CD4-positive, alpha-beta T cell (primary cell): ENCODE results near the gene DDX28. TPM values are rescaled to one million over a fixed set of nuclear protein-coding genes. Genes with fewer than 3 reads are reported as not detected.
"Not testable (repeated sequence)": the region's sequence is repeated elsewhere in the genome, so short reads cannot be mapped to it uniquely, and the experiment has no call there.

ENCODE experiments used
- ATAC-seq: fragments of 200-7000 bp; cut with Tn5 transposase; one replicate; pipeline ENCODE4 v1.10.0; 2022; ENCODE audit warnings: mild to moderate bottlenecking; ENCODE audit not compliant: poor library complexity
- CTCF ChIA-PET: fragments of 350-600 bp; sonication (Branson Sonifier 250); formaldehyde crosslinking; loops from one replicate; lab custom pipeline; 2021; ENCODE audit warnings: antibody characterized with exemption, inconsistent platforms; lab: Charles Lee
- POLR2A ChIA-PET: fragments of 350-600 bp; sonication (Branson Sonifier 250); formaldehyde crosslinking; loops from one replicate; lab custom pipeline; 2021; ENCODE audit warnings: antibody characterized with exemption, inconsistent platforms; lab: Charles Lee
- DNase-seq, 14 experiments: peaks; one replicate each; pipeline ENCODE4 v3.0.0-alpha.2; 2013 to 2020; ENCODE audit warnings: mixed read lengths in 2 of 14
- H3K27ac ChIP-seq, 2 donors: one replicate each; pipeline versions ENCODE4 v1.5.1 to v1.7.0; 2013; ENCODE audit warnings: low read length in 2 of 2, low read depth in 1 of 2, mild to moderate bottlenecking in 1 of 2
- H3K27me3 ChIP-seq, 2 experiments: 1 replicate in 1 of 2; 2 replicates in 1 of 2; pipeline versions ENCODE4 v1.6.1 to v1.7.0; 2013; ENCODE audit warnings: low read length in 2 of 2, control low read depth in 1 of 2, mild to moderate bottlenecking in 1 of 2, moderate library complexity in 1 of 2; ENCODE audit not compliant: insufficient read depth in 2 of 2, control insufficient read depth in 1 of 2
- H3K36me3 ChIP-seq: one replicate; pipeline ENCODE4 v1.6.1; 2013; ENCODE audit warnings: low read length, control low read depth; ENCODE audit not compliant: insufficient read depth
- H3K4me1 ChIP-seq: one replicate; pipeline ENCODE4 v1.6.1; 2013; ENCODE audit warnings: low read length, control low read depth; ENCODE audit not compliant: insufficient read depth
- H3K4me3 ChIP-seq: one replicate; pipeline ENCODE4 v1.5.1; 2013; ENCODE audit warnings: mild to moderate bottlenecking, low read length, moderate library complexity
- H3K9me3 ChIP-seq, 2 experiments: 1 replicate in 1 of 2; 2 replicates in 1 of 2; pipeline versions ENCODE4 v1.6.1 to v1.7.0; 2013; ENCODE audit warnings: low read length in 2 of 2, mild to moderate bottlenecking in 2 of 2, control low read depth in 1 of 2, moderate library complexity in 1 of 2; ENCODE audit not compliant: control insufficient read depth in 1 of 2, insufficient read depth in 1 of 2
- H3K27ac Mint-ChIP-seq: one replicate; pipeline ENCODE4 v1.8.0; 2020; ENCODE audit warnings: mixed read lengths
- H3K27me3 Mint-ChIP-seq: one replicate; pipeline ENCODE4 v1.8.0; 2021; ENCODE audit warnings: mixed read lengths
- H3K36me3 Mint-ChIP-seq: one replicate; pipeline ENCODE4 v1.8.0; 2021; ENCODE audit warnings: low read depth, mixed read lengths
- H3K4me1 Mint-ChIP-seq: one replicate; pipeline ENCODE4 v1.8.0; 2021; ENCODE audit warnings: low read depth, mixed read lengths
- H3K4me3 Mint-ChIP-seq: one replicate; pipeline ENCODE4 v1.8.0; 2020; ENCODE audit warnings: mild to moderate bottlenecking, mixed read lengths
- H3K9me3 Mint-ChIP-seq: one replicate; pipeline ENCODE4 v1.8.0; 2020; ENCODE audit warnings: mixed read lengths
- intact Hi-C, 2 experiments: fragments of 100-400 bp; cut with DNase I in 1 of 2; cut with micrococcal nuclease in 1 of 2; formaldehyde crosslinking; loops; one replicate each; pipeline versions ENCODE4 v1.15.1 to v1.9.0; 2023 to 2025; cut with DNase I, micrococcal nuclease
- total RNA-seq, 174 experiments: library from RNA in 2 of 174; stranded (reverse) in 2 of 174; gene quantifications; one replicate each; pipeline ENCODE4 v1.2.3 and lab custom pipeline; 2021 to 2026
- TF ChIP-seq, protein P1 (sequence below): fragments of 200-600 bp; IDR thresholded peaks from one replicate; pipeline ENCODE4 v1.8.0; 2022; ENCODE audit warnings: antibody characterized with exemption, mild to moderate bottlenecking

DDX28 gene
- total RNA-seq, 2 experiments from 2014 or later = 18.9 to 19.4 TPM

DNA sequence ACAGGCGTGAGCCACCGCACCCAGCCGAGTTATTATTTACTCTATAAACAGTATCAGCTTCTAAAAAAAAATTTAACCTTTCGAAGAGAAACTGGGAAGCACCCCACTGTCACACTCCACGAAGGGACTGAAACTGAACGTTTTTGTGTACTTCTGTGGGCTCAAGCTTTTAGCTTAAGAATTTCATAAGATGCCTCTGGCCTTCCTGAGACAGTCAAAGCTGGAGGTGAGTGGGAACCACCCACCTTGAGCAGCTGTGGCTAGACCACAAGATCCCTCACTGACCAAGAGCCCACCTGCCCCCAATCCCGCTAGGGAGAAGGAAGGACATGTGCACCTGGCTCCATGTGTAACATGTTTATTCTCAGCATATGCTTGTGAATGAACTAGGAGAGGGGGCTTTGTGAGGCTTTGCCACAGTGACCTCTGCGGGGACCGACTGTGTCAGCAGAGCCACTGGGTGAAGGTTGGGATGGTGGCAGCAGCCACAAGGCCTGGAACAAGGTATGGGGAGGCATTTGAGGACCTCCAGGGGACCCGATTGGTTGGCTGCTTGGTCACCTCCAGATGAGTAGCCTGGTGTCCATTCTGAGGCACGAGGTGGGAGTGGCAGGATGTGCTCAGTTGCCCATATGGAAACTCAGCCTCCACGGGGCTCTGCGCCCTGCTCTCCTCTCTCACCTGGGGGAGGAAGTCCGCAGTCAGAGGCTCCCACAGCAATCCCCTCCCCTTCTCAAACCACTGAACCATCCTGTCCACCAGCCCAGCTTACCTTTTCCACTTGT, 47.5 kb downstream of the DDX28 start:
- H3K36me3 Mint-ChIP-seq = no peaks in the 10 kb centered on the region
- ChIA-PET POLR2A (no interaction called here), CTCF (no interaction called here)
- Histone ChIP-seq H3K27me3 (no peaks in the 10 kb centered on the region), H3K4me3 (no peak overlapping the region), H3K36me3 (no peaks in the 10 kb centered on the region), H3K4me1 (no peaks in the 10 kb centered on the region), H3K9me3 (no peaks in the 10 kb centered on the region), H3K27ac (no peak overlapping the region)
- no peaks in the 10 kb centered on the region for H3K4me1 Mint-ChIP-seq
- H3K4me3 Mint-ChIP-seq = no peak overlapping the region
- TF ChIP-seq, protein P1, sequence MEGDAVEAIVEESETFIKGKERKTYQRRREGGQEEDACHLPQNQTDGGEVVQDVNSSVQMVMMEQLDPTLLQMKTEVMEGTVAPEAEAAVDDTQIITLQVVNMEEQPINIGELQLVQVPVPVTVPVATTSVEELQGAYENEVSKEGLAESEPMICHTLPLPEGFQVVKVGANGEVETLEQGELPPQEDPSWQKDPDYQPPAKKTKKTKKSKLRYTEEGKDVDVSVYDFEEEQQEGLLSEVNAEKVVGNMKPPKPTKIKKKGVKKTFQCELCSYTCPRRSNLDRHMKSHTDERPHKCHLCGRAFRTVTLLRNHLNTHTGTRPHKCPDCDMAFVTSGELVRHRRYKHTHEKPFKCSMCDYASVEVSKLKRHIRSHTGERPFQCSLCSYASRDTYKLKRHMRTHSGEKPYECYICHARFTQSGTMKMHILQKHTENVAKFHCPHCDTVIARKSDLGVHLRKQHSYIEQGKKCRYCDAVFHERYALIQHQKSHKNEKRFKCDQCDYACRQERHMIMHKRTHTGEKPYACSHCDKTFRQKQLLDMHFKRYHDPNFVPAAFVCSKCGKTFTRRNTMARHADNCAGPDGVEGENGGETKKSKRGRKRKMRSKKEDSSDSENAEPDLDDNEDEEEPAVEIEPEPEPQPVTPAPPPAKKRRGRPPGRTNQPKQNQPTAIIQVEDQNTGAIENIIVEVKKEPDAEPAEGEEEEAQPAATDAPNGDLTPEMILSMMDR = no peak
- DNase-seq = no peak
- no peaks in the 10 kb centered on the region for H3K9me3 Mint-ChIP-seq
- H3K27ac Mint-ChIP-seq = no peak overlapping the region
- no peak for ATAC-seq
- intact Hi-C loops = no loop called here
- H3K27me3 Mint-ChIP-seq = no peaks in the 10 kb centered on the region

- intact Hi-C loops, H3K9me3 ChIP-seq, H3K36me3 ChIP-seq, ATAC-seq, H3K4me3 ChIP-seq, H3K27me3 Mint-ChIP-seq, H3K27ac Mint-ChIP-seq, H3K27ac ChIP-seq, DNase-seq, H3K36me3 Mint-ChIP-seq, H3K27me3 ChIP-seq, H3K9me3 Mint-ChIP-seq, H3K4me3 Mint-ChIP-seq: not testable (repeated sequence)
- peaks cover 12% of the 10 kb centered on the region for H3K4me1 Mint-ChIP-seq
- ChIA-PET CTCF (interaction anchor here (0.7 kb wide), 1 partner anchor 83 kb away, joined by 3 read pairs; no protein-coding TSS in a partner anchor), POLR2A (interaction anchor here (0.8 kb wide), 1 partner anchor 11 kb away, joined by 3 read pairs; no protein-coding TSS in a partner anchor)
- peaks cover 15% of the 10 kb centered on the region for H3K4me1 ChIP-seq
Measured at GRCh38 chr16:67972285-67972684, 50.7 kb downstream of the DDX28 start.

- Mint-ChIP-seq H3K4me3 (peak overlapping the region; percentile 71), H3K27ac (no peak overlapping the region), H3K9me3 (no peaks in the 10 kb centered on the region), H3K27me3 (no peaks in the 10 kb centered on the region), H3K4me1 (peaks cover 24% of the 10 kb centered on the region), H3K36me3 (peaks cover 5% of the 10 kb centered on the region)
- ChIA-PET POLR2A (interaction anchor here (1.6 to 4.9 kb wide), 2 partner anchors 11 to 35 kb away, joined by 3 to 36 read pairs; partner anchors contain the start of gene PSMB10), CTCF (no interaction called here)
- Histone ChIP-seq H3K4me3 (no peak overlapping the region), H3K4me1 (peaks cover 25% of the 10 kb centered on the region), H3K9me3 (no peaks in the 10 kb centered on the region), H3K27me3 (no peaks in the 10 kb centered on the region), H3K36me3 (no peaks in the 10 kb centered on the region), H3K27ac (no peak overlapping the region)
- DNase-seq (no peak), ATAC-seq (no peak)
- intact Hi-C loops = no loop called here
- TF ChIP-seq, protein P1 = no peak
Measured at GRCh38 chr16:67971111-67971510, 51.9 kb downstream of the DDX28 start.

Other genes with a start within 250 kb of the DDX28 start
- 10 to 100 TPM; 12.0 to 13.6 TPM for gene RANBP10, start 216.7 kb downstream of the DDX28 start, total RNA-seq
- gene TSNAXIP1, start 216.3 kb downstream of the DDX28 start, total RNA-seq = under 1 TPM; 0.52 to 0.61 TPM
- 10 to 100 TPM; 31.2 to 32.1 TPM for gene THAP11, start 180.9 kb downstream of the DDX28 start, total RNA-seq
- 10 to 100 TPM; 24.0 to 25.7 TPM for gene NUTF2, start 176.3 kb downstream of the DDX28 start, total RNA-seq
- gene CENPT, start 175.5 kb downstream of the DDX28 start, total RNA-seq = 10 to 100 TPM; 77.5 to 84.1 TPM
- gene EDC4, start 150.2 kb downstream of the DDX28 start, total RNA-seq = 100 to 1,000 TPM; 134 to 145 TPM
- 1 to 10 TPM; 2.9 to 4.4 TPM for gene NRN1L, start 138.3 kb downstream of the DDX28 start, total RNA-seq
- 10 to 100 TPM; 11.4 to 13.3 TPM for gene PSKH1, start 130.0 kb downstream of the DDX28 start, total RNA-seq
- 10 to 100 TPM; 18.3 to 19.5 TPM for gene CTRL, start 91.4 kb downstream of the DDX28 start, total RNA-seq
- gene PSMB10, start 86.4 kb downstream of the DDX28 start, total RNA-seq = 10 to 100 TPM; 68.7 to 71.6 TPM
- gene LCAT, start 79.1 kb downstream of the DDX28 start, total RNA-seq = 1 to 10 TPM; 5.9 to 6.3 TPM
- gene SLC12A4, start 54.6 kb downstream of the DDX28 start, total RNA-seq = 10 to 100 TPM; 15.1 to 17.7 TPM
- under 1 TPM; 0.53 to 0.63 TPM for gene DPEP3, start 42.7 kb downstream of the DDX28 start, total RNA-seq
- gene DPEP2, start 23.7 kb downstream of the DDX28 start, total RNA-seq = 10 to 100 TPM; 42.2 to 43.5 TPM
- not detected for gene DPEP2NB, start 7.3 kb downstream of the DDX28 start, total RNA-seq
- gene DUS2, start 52 bp upstream of the DDX28 start, total RNA-seq = 10 to 100 TPM; 10.4 to 13.6 TPM
- gene NFATC3, start 62.1 kb upstream of the DDX28 start, total RNA-seq = 10 to 100 TPM; 84.8 to 94.4 TPM
- not detected for gene ESRP2, start 212.9 kb upstream of the DDX28 start, total RNA-seq
- gene PLA2G15, start 222.1 kb upstream of the DDX28 start, total RNA-seq = 1 to 10 TPM; 4.3 to 4.7 TPM
- 100 to 1,000 TPM; 187 to 197 TPM for gene SLC7A6, start 241.3 kb upstream of the DDX28 start, total RNA-seq